ENCODE results near the gene SH3PXD2B.
"Not testable (repeated sequence)": the region's sequence is repeated elsewhere in the genome, so short reads cannot be mapped to it uniquely, and the experiment has no call there.

Gene SH3PXD2B

GRCh38 chr5:172370648-172371545, 83.4 kb downstream of the SH3PXD2B start:
- DNase-seq (ENCODE audit: extremely low read depth, low read depth) = peak; percentile 12
- TF ChIP-seq, protein P1, sequence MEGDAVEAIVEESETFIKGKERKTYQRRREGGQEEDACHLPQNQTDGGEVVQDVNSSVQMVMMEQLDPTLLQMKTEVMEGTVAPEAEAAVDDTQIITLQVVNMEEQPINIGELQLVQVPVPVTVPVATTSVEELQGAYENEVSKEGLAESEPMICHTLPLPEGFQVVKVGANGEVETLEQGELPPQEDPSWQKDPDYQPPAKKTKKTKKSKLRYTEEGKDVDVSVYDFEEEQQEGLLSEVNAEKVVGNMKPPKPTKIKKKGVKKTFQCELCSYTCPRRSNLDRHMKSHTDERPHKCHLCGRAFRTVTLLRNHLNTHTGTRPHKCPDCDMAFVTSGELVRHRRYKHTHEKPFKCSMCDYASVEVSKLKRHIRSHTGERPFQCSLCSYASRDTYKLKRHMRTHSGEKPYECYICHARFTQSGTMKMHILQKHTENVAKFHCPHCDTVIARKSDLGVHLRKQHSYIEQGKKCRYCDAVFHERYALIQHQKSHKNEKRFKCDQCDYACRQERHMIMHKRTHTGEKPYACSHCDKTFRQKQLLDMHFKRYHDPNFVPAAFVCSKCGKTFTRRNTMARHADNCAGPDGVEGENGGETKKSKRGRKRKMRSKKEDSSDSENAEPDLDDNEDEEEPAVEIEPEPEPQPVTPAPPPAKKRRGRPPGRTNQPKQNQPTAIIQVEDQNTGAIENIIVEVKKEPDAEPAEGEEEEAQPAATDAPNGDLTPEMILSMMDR (IDR thresholded peaks at IDR 0.05; ENCODE audit: low read depth, low read length) = peak; percentile 59

DNA sequence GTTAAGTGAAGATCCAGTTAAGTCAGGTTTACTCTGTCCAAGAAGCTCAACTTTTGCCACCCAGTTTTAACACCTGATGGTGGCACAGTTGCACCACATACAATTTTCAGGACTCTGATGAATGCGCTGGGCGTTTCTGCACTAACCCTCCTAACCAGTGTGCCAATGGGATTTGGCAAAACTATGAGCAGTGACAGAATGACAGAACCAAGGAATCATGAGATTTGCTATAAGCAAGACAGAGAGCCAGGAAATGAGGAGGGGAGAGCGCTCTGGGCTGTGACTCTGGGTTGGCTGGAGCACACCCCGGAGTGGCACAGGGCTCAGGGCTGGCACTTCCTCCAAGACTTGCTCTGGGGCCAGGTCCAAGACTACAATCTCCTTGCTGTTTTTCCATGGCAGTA, 84.1 kb downstream of the SH3PXD2B start:
- DNase-seq (ENCODE audit: extremely low read depth, low read depth) = no peak
- TF ChIP-seq, protein P1 (IDR thresholded peaks at IDR 0.05; ENCODE audit: low read depth, low read length) = no peak

- not testable (repeated sequence) for DNase-seq (ENCODE audit: extremely low read depth, low read depth)
These were observed 85.6 kb downstream of the SH3PXD2B start for GRCh38 chr5:172368699-172369098.

GRCh38 chr5:172365948-172366608, 88.2 kb downstream of the SH3PXD2B start:
- DNase-seq (ENCODE audit: extremely low read depth, low read depth) = no peak
- TF ChIP-seq, protein P1 (IDR thresholded peaks at IDR 0.05; ENCODE audit: low read depth, low read length) = no peak

- DNase-seq (ENCODE audit: extremely low read depth, low read depth) = no peak
- TF ChIP-seq, protein P1 (IDR thresholded peaks at IDR 0.05; ENCODE audit: low read depth, low read length) = no peak
These were observed 89.6 kb downstream of the SH3PXD2B start for GRCh38 chr5:172364773-172365172.

DNA sequence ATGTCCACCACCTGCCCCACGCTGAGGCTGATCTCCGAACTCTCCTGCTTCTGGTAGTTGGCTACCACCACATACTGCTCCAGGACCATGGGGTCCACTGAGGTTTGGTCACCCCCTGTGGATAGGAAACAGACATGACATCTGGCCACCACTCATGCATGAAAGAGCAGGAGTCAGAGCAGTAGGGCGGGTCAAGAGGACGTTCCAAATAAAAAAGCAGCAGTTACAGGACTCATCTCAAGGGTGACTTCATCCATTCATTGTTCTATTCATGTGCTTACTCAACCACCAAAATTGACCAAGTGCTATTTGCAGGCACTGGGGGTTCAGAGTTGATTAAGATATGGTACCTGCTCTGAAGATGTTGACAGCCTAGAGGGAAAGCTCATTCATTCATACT, 91.6 kb downstream of the SH3PXD2B start:
- DNase-seq (ENCODE audit: extremely low read depth, low read depth) = no peak
- TF ChIP-seq, protein P1 (IDR thresholded peaks at IDR 0.05; ENCODE audit: low read depth, low read length) = no peak

- TF ChIP-seq, protein P1 (IDR thresholded peaks at IDR 0.05; ENCODE audit: low read depth, low read length) = no peak
- DNase-seq (ENCODE audit: extremely low read depth, low read depth) = peak; percentile 98
These were observed 92.6 kb downstream of the SH3PXD2B start for GRCh38 chr5:172361566-172362238.
